ENCODE results near the gene FBXO31. TPM values are rescaled to one million over a fixed set of nuclear protein-coding genes. Genes with fewer than 3 reads are reported as not detected.

The FBXO31 gene
- total and polyA plus RNA-seq, 2 of the 13 experiments (the other 11 are each of a cell fraction or from before 2014, with no cell fraction given): 92.4 to 101 TPM

GRCh38 chr16:87382023-87382785 is 1.4 kb downstream of the FBXO31 start (continued):
- TF ChIP-seq ZNF326 (CRISPR knock-in tag; IDR thresholded peaks at IDR 0.05; ENCODE audit: borderline replicate concordance) (no peak), SRSF1 (optimal IDR thresholded peaks at IDR 0.05; ENCODE audit: low read depth, low read length) (no peak), ZNF781 (CRISPR knock-in tag; IDR thresholded peaks at IDR 0.05; ENCODE audit: borderline replicate concordance, not compliant biosample characterization) (peak; percentile 70), MXD3 (CRISPR knock-in tag; IDR thresholded peaks at IDR 0.05) (no peak), ZBTB26 (CRISPR knock-in tag; IDR thresholded peaks at IDR 0.05; ENCODE audit: borderline replicate concordance) (no peak), PAF1 (CRISPR knock-in tag; IDR thresholded peaks at IDR 0.05) (no peak), HINFP (CRISPR knock-in tag; IDR thresholded peaks at IDR 0.05; ENCODE audit: low read depth) (peak; percentile 33; the same call in 1 of the 2 replicates), UBTF (CRISPR knock-in tag; IDR thresholded peaks at IDR 0.05) (no peak; the same call in 1 of the 2 replicates), TOPORS (CRISPR knock-in tag; IDR thresholded peaks at IDR 0.05) (no peak; the same call in 1 of the 2 replicates), ZNF543 (CRISPR knock-in tag; IDR thresholded peaks at IDR 0.05) (peak; percentile 94), BORCS8-MEF2B (CRISPR knock-in tag; IDR thresholded peaks at IDR 0.05) (peak; percentile 64), ZNF891 (CRISPR knock-in tag; IDR thresholded peaks at IDR 0.05) (no peak), NBN (conservative IDR thresholded peaks at IDR 0.05) (no peak), PPARG (CRISPR knock-in tag; conservative IDR thresholded peaks at IDR 0.05) (peak; percentile 97), NFE2L2 (IDR thresholded peaks at IDR 0.05; ENCODE audit: low read length) (no peak), IRF9 (CRISPR knock-in tag; IDR thresholded peaks at IDR 0.05; ENCODE audit: borderline replicate concordance) (peak; percentile 48; the same call in 1 of the 2 replicates), TIGD3 (CRISPR knock-in tag; IDR thresholded peaks at IDR 0.05; ENCODE audit: borderline replicate concordance) (peak; percentile 80; the same call in 1 of the 2 replicates), ZNF530 (CRISPR knock-in tag; IDR thresholded peaks at IDR 0.05; ENCODE audit: low read depth) (no peak), ZNF10 (CRISPR knock-in tag; IDR thresholded peaks at IDR 0.05; ENCODE audit: borderline replicate concordance, low read depth) (no peak), ZNF841 (CRISPR knock-in tag; IDR thresholded peaks at IDR 0.05; ENCODE audit: borderline replicate concordance) (no peak), ZNF143 (CRISPR knock-in tag; IDR thresholded peaks at IDR 0.05) (0 out of 2 replicates have a peak, but pooled peaks have one; percentile 15)

Measured in HepG2 (cell line).